ENCODE data around the gene MYO5B.

The MYO5B gene

DNA sequence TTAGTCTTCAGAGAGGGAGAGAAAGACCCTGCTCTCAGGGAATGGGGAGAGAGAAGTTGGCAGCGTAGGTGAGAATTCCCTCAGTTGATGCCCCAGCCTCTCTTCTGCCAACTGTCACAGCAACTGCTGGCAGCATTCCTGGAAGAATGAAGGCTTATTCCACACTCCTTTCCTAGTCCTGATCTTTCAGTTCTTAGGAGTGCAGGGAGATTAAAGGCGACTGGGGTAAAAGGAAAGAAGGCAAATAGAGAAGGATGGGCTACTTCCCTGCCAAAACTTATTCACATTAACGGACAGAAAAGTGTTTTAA lies 315.7 kb downstream of the MYO5B start:
- no peak overlapping the region for H3K4me3 ChIP-seq (ENCODE audit: low read depth, low read length)
- no peaks in the 10 kb centered on the region for H3K4me1 ChIP-seq (ENCODE audit: control insufficient read depth, insufficient read depth, low read length)
- H3K9me3 ChIP-seq (ENCODE audit: control insufficient read depth, insufficient read depth, low read length): no peaks in the 10 kb centered on the region
- H3K36me3 ChIP-seq (ENCODE audit: control insufficient read depth, insufficient read depth, low read length): no peaks in the 10 kb centered on the region
- no peaks in the 10 kb centered on the region for H3K27me3 ChIP-seq (ENCODE audit: control insufficient read depth, insufficient read depth, low read length)
- H3K9ac ChIP-seq (ENCODE audit: low read depth, low read length): no peak overlapping the region

DNA sequence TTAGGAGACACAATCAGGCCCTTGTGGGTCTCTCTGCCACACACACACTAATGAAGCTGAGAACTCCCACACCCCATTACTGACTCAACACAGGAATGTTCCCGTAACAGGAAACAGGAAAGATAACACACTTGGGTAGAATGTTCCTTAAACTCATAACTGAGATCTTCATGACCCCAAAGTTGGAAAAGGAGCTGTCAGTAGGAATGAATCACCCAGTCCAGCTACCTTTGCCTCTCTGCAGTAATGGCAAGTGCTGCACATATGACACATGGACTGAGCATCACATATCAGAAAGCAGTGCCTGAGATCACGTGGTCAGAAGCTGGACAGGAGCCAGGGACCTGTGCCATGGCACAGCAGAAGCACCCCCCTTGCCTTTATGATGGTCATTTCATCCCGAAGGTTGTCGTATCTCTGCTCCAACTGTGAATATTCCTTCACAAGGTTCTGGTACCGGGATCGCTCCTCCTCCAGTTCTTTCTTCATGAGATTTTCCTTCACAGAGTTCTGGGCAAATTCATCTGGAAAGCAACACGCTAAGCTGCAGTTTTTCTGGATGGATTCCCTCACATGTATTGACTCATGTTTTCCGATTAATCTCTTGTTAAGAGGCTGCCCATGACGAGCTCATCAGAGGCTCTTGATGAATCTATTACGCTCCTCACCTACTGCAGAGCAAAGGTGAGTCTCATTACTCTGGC lies 316.2 kb downstream of the MYO5B start:
- H3K4me3 ChIP-seq (ENCODE audit: low read depth, low read length): no peak overlapping the region
- no peaks in the 10 kb centered on the region for H3K27me3 ChIP-seq (ENCODE audit: control insufficient read depth, insufficient read depth, low read length)
- H3K9ac ChIP-seq (ENCODE audit: low read depth, low read length): no peak overlapping the region
- no peaks in the 10 kb centered on the region for H3K36me3 ChIP-seq (ENCODE audit: control insufficient read depth, insufficient read depth, low read length)
- no peaks in the 10 kb centered on the region for H3K4me1 ChIP-seq (ENCODE audit: control insufficient read depth, insufficient read depth, low read length)
- no peaks in the 10 kb centered on the region for H3K9me3 ChIP-seq (ENCODE audit: control insufficient read depth, insufficient read depth, low read length)

DNA sequence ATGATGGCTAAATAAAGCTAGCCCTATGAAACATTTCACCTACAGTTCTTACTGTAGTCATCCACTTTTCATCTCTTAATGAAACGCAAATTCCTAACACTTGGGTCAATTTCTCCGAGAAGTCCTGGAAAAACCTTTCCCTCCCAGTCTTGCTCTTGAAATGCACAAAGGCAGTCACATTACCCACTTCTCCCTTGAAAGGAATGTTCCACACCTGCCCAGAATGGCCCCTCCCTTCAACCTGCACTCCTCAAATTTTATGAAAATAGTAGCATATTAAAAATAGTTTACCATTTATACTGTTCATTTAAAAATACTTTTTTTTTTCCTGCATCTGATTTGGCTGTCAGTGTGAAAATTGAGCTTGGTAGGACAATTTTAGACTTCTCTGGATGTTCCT lies 316.9 kb downstream of the MYO5B start:
- Histone ChIP-seq H3K4me1 (ENCODE audit: control insufficient read depth, insufficient read depth, low read length) (no peaks in the 10 kb centered on the region), H3K27me3 (ENCODE audit: control insufficient read depth, insufficient read depth, low read length) (no peaks in the 10 kb centered on the region), H3K4me3 (ENCODE audit: low read depth, low read length) (no peak overlapping the region), H3K9ac (ENCODE audit: low read depth, low read length) (no peak overlapping the region), H3K36me3 (ENCODE audit: control insufficient read depth, insufficient read depth, low read length) (no peaks in the 10 kb centered on the region), H3K9me3 (ENCODE audit: control insufficient read depth, insufficient read depth, low read length) (no peaks in the 10 kb centered on the region)

DNA sequence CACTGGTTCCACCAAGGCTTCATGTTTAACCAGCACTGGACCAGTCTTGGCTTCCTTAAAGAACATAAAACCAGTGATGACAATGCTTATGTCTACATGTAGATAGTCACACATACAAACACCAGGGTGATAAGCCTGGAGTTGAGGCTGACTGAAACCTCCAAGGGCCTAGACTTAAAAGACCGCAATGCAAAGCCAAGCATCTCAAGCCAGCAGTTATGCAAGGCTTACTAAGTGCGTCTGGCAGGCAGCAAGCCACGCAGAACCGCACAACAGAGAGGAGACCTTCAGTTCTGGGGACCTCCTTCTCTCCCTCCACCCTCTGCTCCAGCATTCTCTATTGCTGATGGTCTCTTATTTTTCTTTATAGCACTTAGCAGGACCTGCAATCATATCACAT lies 318.4 kb downstream of the MYO5B start:
- H3K9ac ChIP-seq (ENCODE audit: low read depth, low read length): no peak overlapping the region

DNA sequence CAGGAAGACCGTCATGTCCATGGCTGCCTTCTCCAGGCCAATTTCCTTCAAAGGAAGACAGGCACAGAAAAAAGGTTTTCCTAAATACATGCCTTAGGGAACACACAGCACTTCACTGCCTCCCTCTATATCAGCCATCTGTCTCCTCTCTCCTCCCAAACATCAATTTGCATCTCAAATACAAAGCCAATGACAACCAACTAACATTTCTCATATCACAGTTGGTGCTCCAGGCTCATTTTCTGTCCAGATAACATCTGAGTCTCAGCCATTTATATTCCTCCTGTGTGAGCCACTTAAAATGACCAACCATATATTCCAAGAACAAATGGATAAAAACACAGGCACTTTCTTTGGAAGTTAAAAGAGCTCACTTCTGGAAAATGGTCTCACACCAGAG lies 319.2 kb downstream of the MYO5B start:
- no peaks in the 10 kb centered on the region for H3K4me1 ChIP-seq (ENCODE audit: control insufficient read depth, insufficient read depth, low read length)
- no peak overlapping the region for H3K4me3 ChIP-seq (ENCODE audit: low read depth, low read length)
- H3K36me3 ChIP-seq (ENCODE audit: control insufficient read depth, insufficient read depth, low read length): no peaks in the 10 kb centered on the region
- no peak overlapping the region for H3K9ac ChIP-seq (ENCODE audit: low read depth, low read length)
- H3K27me3 ChIP-seq (ENCODE audit: control insufficient read depth, insufficient read depth, low read length): no peaks in the 10 kb centered on the region
- no peaks in the 10 kb centered on the region for H3K9me3 ChIP-seq (ENCODE audit: control insufficient read depth, insufficient read depth, low read length)

More for the DNA sequence above, 318.4 kb downstream of the MYO5B start:
- Histone ChIP-seq H3K27me3 (ENCODE audit: control insufficient read depth, insufficient read depth, low read length) (no peaks in the 10 kb centered on the region), H3K4me3 (ENCODE audit: low read depth, low read length) (no peak overlapping the region), H3K36me3 (ENCODE audit: control insufficient read depth, insufficient read depth, low read length) (no peaks in the 10 kb centered on the region), H3K9me3 (ENCODE audit: control insufficient read depth, insufficient read depth, low read length) (no peaks in the 10 kb centered on the region), H3K4me1 (ENCODE audit: control insufficient read depth, insufficient read depth, low read length) (no peaks in the 10 kb centered on the region)

DNA sequence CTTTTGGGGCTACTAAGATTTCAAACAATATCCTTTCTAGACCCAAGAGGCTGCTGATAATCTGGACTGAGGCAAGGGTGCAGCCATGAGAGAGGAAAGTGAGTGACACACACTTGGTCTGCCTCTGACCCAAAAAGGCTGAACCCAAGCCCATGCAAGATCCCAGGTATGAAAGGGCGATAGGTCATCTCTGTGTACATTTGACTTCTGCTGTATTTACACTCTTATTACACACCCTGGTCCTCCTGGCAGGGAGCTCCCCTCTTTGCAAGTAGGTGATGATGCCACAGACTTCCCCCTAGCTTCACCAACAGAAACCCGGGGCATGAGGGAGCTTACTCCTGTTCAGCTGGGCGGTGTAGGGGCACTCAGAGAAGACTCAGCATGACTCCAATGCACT lies 319.8 kb downstream of the MYO5B start:
- H3K27me3 ChIP-seq (ENCODE audit: control insufficient read depth, insufficient read depth, low read length): no peaks in the 10 kb centered on the region
- no peak overlapping the region for H3K9ac ChIP-seq (ENCODE audit: low read depth, low read length)
- H3K9me3 ChIP-seq (ENCODE audit: control insufficient read depth, insufficient read depth, low read length): no peaks in the 10 kb centered on the region
- no peaks in the 10 kb centered on the region for H3K4me1 ChIP-seq (ENCODE audit: control insufficient read depth, insufficient read depth, low read length)
- no peaks in the 10 kb centered on the region for H3K36me3 ChIP-seq (ENCODE audit: control insufficient read depth, insufficient read depth, low read length)
- H3K4me3 ChIP-seq (ENCODE audit: low read depth, low read length): no peak overlapping the region

DNA sequence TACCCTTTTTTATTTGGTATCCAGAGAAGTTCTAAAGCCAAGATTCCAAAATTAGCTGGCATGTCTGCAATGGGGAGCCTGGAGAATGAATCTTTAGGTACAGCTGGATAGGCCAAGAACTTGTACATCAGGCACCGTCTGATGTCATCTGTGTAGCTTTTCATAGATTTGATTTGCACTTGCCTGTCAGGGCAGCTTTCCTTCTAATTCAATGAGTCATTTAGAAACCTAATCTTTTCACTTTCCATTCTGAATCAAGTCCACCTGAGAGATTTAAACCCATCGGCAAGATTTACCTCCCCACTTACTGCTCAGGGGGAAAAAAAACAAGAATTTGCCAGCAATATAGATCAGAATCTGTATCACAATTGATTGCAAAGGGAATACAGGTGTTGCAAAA lies 320.7 kb downstream of the MYO5B start:
- Histone ChIP-seq H3K27me3 (ENCODE audit: control insufficient read depth, insufficient read depth, low read length) (no peaks in the 10 kb centered on the region), H3K4me3 (ENCODE audit: low read depth, low read length) (no peak overlapping the region), H3K9me3 (ENCODE audit: control insufficient read depth, insufficient read depth, low read length) (no peaks in the 10 kb centered on the region), H3K36me3 (ENCODE audit: control insufficient read depth, insufficient read depth, low read length) (no peaks in the 10 kb centered on the region), H3K9ac (ENCODE audit: low read depth, low read length) (no peak overlapping the region), H3K4me1 (ENCODE audit: control insufficient read depth, insufficient read depth, low read length) (no peaks in the 10 kb centered on the region)

DNA sequence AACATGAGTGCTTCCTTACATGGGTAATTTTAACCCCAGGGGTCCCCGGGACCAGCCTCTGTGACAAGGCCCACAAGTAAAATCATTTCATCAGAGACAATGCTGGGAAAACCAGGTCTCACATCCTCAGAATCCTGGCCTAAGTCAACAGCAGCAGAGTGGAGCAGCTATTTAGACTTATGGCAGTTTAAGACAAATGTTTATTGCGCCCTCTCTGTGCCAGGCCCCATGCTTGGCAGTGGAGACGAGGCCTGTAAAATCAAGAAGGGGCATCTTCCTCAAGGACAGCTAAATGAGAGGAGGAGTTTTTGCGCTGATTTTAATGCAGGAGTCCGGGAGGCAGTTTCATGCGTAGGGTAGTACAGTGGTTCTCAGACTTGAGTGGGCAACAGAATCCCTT lies 325.6 kb downstream of the MYO5B start:
- Histone ChIP-seq H3K36me3 (ENCODE audit: control insufficient read depth, insufficient read depth, low read length) (no peaks in the 10 kb centered on the region), H3K27me3 (ENCODE audit: control insufficient read depth, insufficient read depth, low read length) (no peaks in the 10 kb centered on the region), H3K9me3 (ENCODE audit: control insufficient read depth, insufficient read depth, low read length) (no peaks in the 10 kb centered on the region), H3K4me3 (ENCODE audit: low read depth, low read length) (no peak overlapping the region), H3K4me1 (ENCODE audit: control insufficient read depth, insufficient read depth, low read length) (no peaks in the 10 kb centered on the region), H3K9ac (ENCODE audit: low read depth, low read length) (no peak overlapping the region)

DNA sequence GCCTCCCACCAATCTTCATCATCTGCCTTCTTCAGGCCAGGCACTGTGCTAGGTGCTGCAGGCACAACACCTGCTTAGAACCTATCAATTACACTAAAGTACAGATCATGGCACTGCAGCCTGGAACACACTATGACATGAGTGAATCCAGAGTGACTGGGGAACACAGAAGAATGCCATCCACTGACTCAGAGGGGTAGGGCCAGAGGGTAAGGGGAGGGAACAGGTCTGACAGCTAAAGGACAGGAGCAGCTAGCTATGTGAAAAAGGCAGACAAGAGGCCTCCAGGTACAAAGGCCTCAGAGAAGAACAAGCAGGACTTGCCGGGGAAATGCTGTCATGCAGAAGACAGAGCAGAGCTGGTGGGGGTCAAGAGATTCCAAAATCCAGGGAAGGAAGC lies 328.3 kb downstream of the MYO5B start:
- no peaks in the 10 kb centered on the region for H3K27me3 ChIP-seq (ENCODE audit: control insufficient read depth, insufficient read depth, low read length)
- H3K9me3 ChIP-seq (ENCODE audit: control insufficient read depth, insufficient read depth, low read length): no peaks in the 10 kb centered on the region
- no peaks in the 10 kb centered on the region for H3K36me3 ChIP-seq (ENCODE audit: control insufficient read depth, insufficient read depth, low read length)
- H3K4me1 ChIP-seq (ENCODE audit: control insufficient read depth, insufficient read depth, low read length): no peaks in the 10 kb centered on the region
- H3K9ac ChIP-seq (ENCODE audit: low read depth, low read length): no peak overlapping the region
- no peak overlapping the region for H3K4me3 ChIP-seq (ENCODE audit: low read depth, low read length)

DNA sequence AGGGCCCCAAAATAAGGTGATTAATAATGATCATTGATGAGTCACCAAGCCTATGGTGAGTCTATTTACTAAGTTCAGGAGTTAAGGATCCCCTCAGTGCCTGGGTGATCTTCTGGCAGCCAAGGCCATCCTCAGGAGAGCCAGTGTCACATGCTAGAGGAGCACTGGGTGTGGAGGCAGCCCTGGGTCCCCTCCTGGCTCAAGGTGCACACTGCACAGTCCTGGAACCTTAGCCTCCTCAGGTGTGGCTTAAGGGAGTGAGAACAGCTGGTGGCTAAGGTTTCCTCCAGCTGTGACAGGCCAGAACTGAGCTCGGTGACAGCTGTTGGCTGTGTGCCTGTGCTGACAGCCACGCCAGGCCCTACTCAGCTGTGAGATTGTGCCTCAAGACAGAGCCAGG lies 329.5 kb downstream of the MYO5B start:
- Histone ChIP-seq H3K9ac (ENCODE audit: low read depth, low read length) (no peak overlapping the region), H3K9me3 (ENCODE audit: control insufficient read depth, insufficient read depth, low read length) (no peaks in the 10 kb centered on the region), H3K4me3 (ENCODE audit: low read depth, low read length) (no peak overlapping the region), H3K4me1 (ENCODE audit: control insufficient read depth, insufficient read depth, low read length) (no peaks in the 10 kb centered on the region), H3K36me3 (ENCODE audit: control insufficient read depth, insufficient read depth, low read length) (no peaks in the 10 kb centered on the region), H3K27me3 (ENCODE audit: control insufficient read depth, insufficient read depth, low read length) (no peaks in the 10 kb centered on the region)

DNA sequence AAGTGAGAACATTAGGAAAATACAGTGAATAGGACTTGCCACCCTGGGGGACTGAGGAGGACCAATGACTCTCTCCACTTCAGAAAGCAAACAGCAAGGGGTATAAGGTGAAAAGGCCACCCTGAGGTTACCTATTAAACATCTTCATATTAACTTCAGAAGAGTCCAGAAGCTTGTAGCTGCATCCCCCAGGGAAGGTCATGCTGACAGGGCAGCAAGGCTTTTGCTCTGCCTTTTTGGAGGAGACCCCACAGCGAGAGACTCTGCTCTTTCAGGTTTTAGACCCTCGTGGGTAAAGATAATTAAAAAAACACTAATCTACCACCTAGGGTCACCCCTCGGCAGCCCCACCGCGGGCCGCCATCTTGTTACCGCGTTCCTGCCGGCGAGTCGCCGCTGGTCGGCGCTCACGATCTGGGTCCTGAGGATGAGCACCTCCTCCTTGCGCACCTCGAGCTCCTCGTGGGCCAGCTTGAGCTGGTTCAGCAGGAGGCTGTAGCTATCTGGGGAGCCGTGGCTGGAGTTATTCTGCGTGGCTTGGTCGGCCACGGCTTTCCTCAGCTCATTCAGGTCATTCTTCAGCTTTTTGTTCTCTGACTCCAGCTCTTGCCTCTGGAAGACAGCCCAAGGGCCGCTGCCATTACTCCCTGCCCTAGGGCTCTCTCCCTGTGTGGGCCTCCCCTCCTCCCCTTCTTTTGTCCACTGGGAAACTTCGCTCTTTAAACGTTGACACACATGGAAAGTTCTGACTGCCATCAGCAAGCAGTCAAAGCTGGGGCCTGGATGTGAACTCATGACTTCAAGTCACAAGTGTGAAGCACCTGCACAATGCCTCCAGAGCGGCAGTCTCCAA lies 331.0 kb downstream of the MYO5B start:
- no peaks in the 10 kb centered on the region for H3K9me3 ChIP-seq (ENCODE audit: control insufficient read depth, insufficient read depth, low read length)
- no peaks in the 10 kb centered on the region for H3K27me3 ChIP-seq (ENCODE audit: control insufficient read depth, insufficient read depth, low read length)
- H3K4me1 ChIP-seq (ENCODE audit: control insufficient read depth, insufficient read depth, low read length): no peaks in the 10 kb centered on the region
- H3K9ac ChIP-seq (ENCODE audit: low read depth, low read length): no peak overlapping the region
- no peaks in the 10 kb centered on the region for H3K36me3 ChIP-seq (ENCODE audit: control insufficient read depth, insufficient read depth, low read length)
- H3K4me3 ChIP-seq (ENCODE audit: low read depth, low read length): no peak overlapping the region

DNA sequence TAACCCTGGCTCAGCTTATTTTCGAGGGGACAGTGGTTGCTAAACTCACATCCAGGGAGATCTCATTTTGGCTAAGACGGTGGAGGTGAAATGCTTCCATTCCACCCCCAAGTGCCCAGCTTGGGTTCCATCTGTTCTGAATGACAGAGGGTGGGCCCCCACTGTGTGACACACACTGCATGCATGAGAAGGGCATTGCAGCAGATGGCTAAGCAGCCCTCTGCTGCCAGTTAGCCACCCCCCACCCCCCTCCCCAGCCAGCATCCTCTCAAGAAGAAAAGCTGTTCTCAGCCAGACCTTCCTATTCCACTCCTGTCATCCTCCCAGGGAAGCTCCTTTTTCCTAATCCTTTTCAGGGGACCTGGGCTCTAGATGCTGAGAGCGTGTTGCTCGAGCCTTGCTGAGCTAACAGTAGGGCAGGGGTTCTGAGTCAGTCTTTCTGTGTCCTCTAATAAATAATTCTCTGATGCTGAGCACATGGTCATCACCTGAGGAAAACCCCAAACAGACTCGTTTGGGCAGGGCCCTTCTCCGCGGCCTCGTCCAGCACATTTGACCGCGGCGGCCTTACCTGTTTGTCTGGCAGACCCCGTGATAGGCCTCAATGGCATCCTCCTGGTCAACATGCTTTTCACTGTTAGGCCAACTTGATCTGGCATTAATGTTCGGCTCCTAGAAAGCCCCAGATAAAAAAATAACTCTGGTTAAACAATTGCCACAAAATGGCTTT lies 332.1 kb downstream of the MYO5B start:
- no peaks in the 10 kb centered on the region for H3K27me3 ChIP-seq (ENCODE audit: control insufficient read depth, insufficient read depth, low read length)
- H3K9ac ChIP-seq (ENCODE audit: low read depth, low read length): no peak overlapping the region
- H3K4me1 ChIP-seq (ENCODE audit: control insufficient read depth, insufficient read depth, low read length): peaks cover 4% of the 10 kb centered on the region
- H3K9me3 ChIP-seq (ENCODE audit: control insufficient read depth, insufficient read depth, low read length): no peaks in the 10 kb centered on the region
- H3K36me3 ChIP-seq (ENCODE audit: control insufficient read depth, insufficient read depth, low read length): no peaks in the 10 kb centered on the region
- H3K4me3 ChIP-seq (ENCODE audit: low read depth, low read length): no peak overlapping the region

Measured in iPS-15b (cell line).